Natural killer cell (primary cell): ENCODE results near the gene EGFLAM. TPM values are rescaled to one million over a fixed set of nuclear protein-coding genes. Genes with fewer than 3 reads are reported as not detected.

Experiments used
- ATAC-seq, 3 donors: fragments of 150-1000 bp in 2 of 3; fragments of 200-7000 bp in 1 of 3; cut with Tn5 transposase; 1 replicate in 1 of 3; 2 replicates in 2 of 3; pipeline ENCODE4 v1.10.0; 2021; ENCODE audit warnings: mild to moderate bottlenecking in 2 of 3, moderate library complexity in 2 of 3
- DNase-seq, 2 donors: peaks; one replicate each; pipeline versions ENCODE4 v3.0.0 to v3.0.0-alpha.2; 2013 to 2021; ENCODE audit warnings: mixed read lengths in 1 of 2
- H3K27ac ChIP-seq: one replicate; pipeline ENCODE4 v1.5.1; 2013; ENCODE audit warnings: mild to moderate bottlenecking, low read length
- H3K27me3 ChIP-seq: one replicate; pipeline ENCODE4 v1.6.1; 2013; ENCODE audit warnings: low read length; ENCODE audit not compliant: control insufficient read depth, insufficient read depth
- H3K36me3 ChIP-seq: one replicate; pipeline ENCODE4 v1.6.1; 2013; ENCODE audit warnings: low read length; ENCODE audit not compliant: control insufficient read depth, insufficient read depth
- H3K4me1 ChIP-seq: one replicate; pipeline ENCODE4 v1.6.1; 2013; ENCODE audit warnings: low read length; ENCODE audit not compliant: control insufficient read depth, insufficient read depth
- H3K4me3 ChIP-seq: one replicate; pipeline ENCODE4 v1.5.1; 2013; ENCODE audit warnings: low read length
- H3K9me3 ChIP-seq: one replicate; pipeline ENCODE4 v1.6.1; 2013; ENCODE audit warnings: low read length; ENCODE audit not compliant: control insufficient read depth, insufficient read depth
- H3K27ac Mint-ChIP-seq, 2 donors: one replicate each; pipeline ENCODE4 v1.8.0; 2022; ENCODE audit warnings: mild to moderate bottlenecking in 2 of 2, mixed read lengths in 2 of 2, moderate library complexity in 1 of 2
- H3K27me3 Mint-ChIP-seq, 2 donors: one replicate each; pipeline ENCODE4 v1.8.0; 2022; ENCODE audit warnings: low read depth in 2 of 2, mixed read lengths in 2 of 2
- H3K36me3 Mint-ChIP-seq: one replicate; pipeline ENCODE4 v1.8.0; 2022; ENCODE audit warnings: mixed read lengths
- H3K4me1 Mint-ChIP-seq, 2 donors: one replicate each; pipeline ENCODE4 v1.8.0; 2022; ENCODE audit warnings: mixed read lengths in 2 of 2
- H3K4me3 Mint-ChIP-seq: one replicate; pipeline ENCODE4 v1.8.0; 2022; ENCODE audit warnings: mild to moderate bottlenecking, moderate library complexity, mixed read lengths
- H3K9me3 Mint-ChIP-seq, 2 donors: one replicate each; pipeline ENCODE4 v1.8.0; 2022; ENCODE audit warnings: mixed read lengths in 2 of 2
- CTCF ChIP-seq: fragments of 200-600 bp; IDR thresholded peaks from one replicate; pipeline ENCODE4 v1.8.0; 2022; ENCODE audit warnings: antibody characterized with exemption
- WGBS: methylation state at CpG from one replicate; pipeline ENCODE4 v1.1.7; 2013; ENCODE audit warnings: missing lambda C conversion rate; ENCODE audit not compliant: insufficient coverage; 5-methylcytosine and 5-hydroxymethylcytosine counted together
- intact Hi-C: fragments of 100-400 bp; cut with micrococcal nuclease; formaldehyde crosslinking; loops from one replicate; pipeline ENCODE4 v1.14.2; 2022
- total RNA-seq, 4 donors: library from RNA; stranded (reverse); fragments of 120-200 nt in 1 of 4; gene quantifications; one replicate each; pipeline versions ENCODE4 v1.2.3 to v1.2.4, GENCODE V29; 2013 to 2022

The EGFLAM gene
- total RNA-seq, 3 donors from 2014 or later (not counting 1 experiment from before 2014, with no cell fraction given) = not detected

- peaks cover 3% of the 10 kb centered on the region in 2 donors for H3K9me3 Mint-ChIP-seq
- H3K36me3 Mint-ChIP-seq = no peaks in the 10 kb centered on the region
- ATAC-seq = no peak
- no peak overlapping the region for H3K4me3 Mint-ChIP-seq
- no peak for DNase-seq
- H3K9me3 ChIP-seq = no peaks in the 10 kb centered on the region
- H3K4me1 ChIP-seq = no peaks in the 10 kb centered on the region
- H3K4me3 ChIP-seq = no peak overlapping the region
- no peak overlapping the region for H3K27ac ChIP-seq
- TF ChIP-seq CTCF = no peak
- no peaks in the 10 kb centered on the region for H3K36me3 ChIP-seq
- H3K4me1 Mint-ChIP-seq = no peaks in the 10 kb centered on the region
- 77% methylated on average over 3 of the region's 3 CpGs for WGBS
- intact Hi-C loops = no loop called here
- no peaks in the 10 kb centered on the region for H3K27me3 ChIP-seq
- peaks cover 0 to 6% of the 10 kb centered on the region in 2 donors for H3K27me3 Mint-ChIP-seq
- no peak overlapping the region for H3K27ac Mint-ChIP-seq
Observed at GRCh38 chr5:38292228-38292627, 33.9 kb downstream of the EGFLAM start.

- H3K9me3 Mint-ChIP-seq = peaks cover 2% of the 10 kb centered on the region in 2 donors
- no peak for TF ChIP-seq CTCF
- H3K36me3 Mint-ChIP-seq = no peaks in the 10 kb centered on the region
- Histone ChIP-seq H3K9me3 (no peaks in the 10 kb centered on the region), H3K4me1 (no peaks in the 10 kb centered on the region), H3K27me3 (no peaks in the 10 kb centered on the region), H3K4me3 (no peak overlapping the region), H3K36me3 (no peaks in the 10 kb centered on the region), H3K27ac (no peak overlapping the region)
- no peak overlapping the region for H3K4me3 Mint-ChIP-seq
- H3K27ac Mint-ChIP-seq = no peak overlapping the region
- intact Hi-C loops = no loop called here
- peaks cover 0 to 5% of the 10 kb centered on the region in 2 donors for H3K27me3 Mint-ChIP-seq
- no peak for DNase-seq
- WGBS = 88% methylated on average over 2 of the region's 2 CpGs
- ATAC-seq = no peak
- no peaks in the 10 kb centered on the region for H3K4me1 Mint-ChIP-seq
Observed at GRCh38 chr5:38295751-38296150, 37.4 kb downstream of the EGFLAM start.

- no peak overlapping the region for H3K4me3 Mint-ChIP-seq
- Histone ChIP-seq H3K9me3 (no peaks in the 10 kb centered on the region), H3K4me1 (no peaks in the 10 kb centered on the region), H3K4me3 (no peak overlapping the region), H3K27me3 (no peaks in the 10 kb centered on the region), H3K36me3 (no peaks in the 10 kb centered on the region), H3K27ac (no peak overlapping the region)
- no peaks in the 10 kb centered on the region for H3K4me1 Mint-ChIP-seq
- no peak for TF ChIP-seq CTCF
- no peaks in the 10 kb centered on the region for H3K36me3 Mint-ChIP-seq
- intact Hi-C loops = no loop called here
- ATAC-seq (no peak), DNase-seq (no peak)
- H3K27ac Mint-ChIP-seq = no peak overlapping the region
- H3K9me3 Mint-ChIP-seq = peaks cover 7 to 9% of the 10 kb centered on the region in 2 donors
- WGBS = 49% methylated on average over 7 of the region's 8 CpGs
- H3K27me3 Mint-ChIP-seq = peaks cover 0 to 5% of the 10 kb centered on the region in 2 donors
Observed at GRCh38 chr5:38297830-38298608, 39.7 kb downstream of the EGFLAM start.

GRCh38 chr5:38299585-38299984 is 41.2 kb downstream of the EGFLAM start:
- H3K27me3 Mint-ChIP-seq = peaks cover 0 to 5% of the 10 kb centered on the region in 2 donors
- peaks cover 9 to 10% of the 10 kb centered on the region in 2 donors for H3K9me3 Mint-ChIP-seq
- no peak for TF ChIP-seq CTCF
- no peaks in the 10 kb centered on the region for H3K27me3 ChIP-seq
- no peak overlapping the region for H3K27ac Mint-ChIP-seq
- no peaks in the 10 kb centered on the region for H3K9me3 ChIP-seq
- DNase-seq (no peak), ATAC-seq (no peak)
- H3K4me1 ChIP-seq = no peaks in the 10 kb centered on the region
- H3K4me3 Mint-ChIP-seq = no peak overlapping the region
- intact Hi-C loops = no loop called here
- H3K27ac ChIP-seq = no peak overlapping the region
- WGBS = 76% methylated on average over 1 of the region's 1 CpG
- no peak overlapping the region for H3K4me3 ChIP-seq
- peaks cover 4% of the 10 kb centered on the region for H3K36me3 Mint-ChIP-seq
- H3K4me1 Mint-ChIP-seq = no peaks in the 10 kb centered on the region
- no peaks in the 10 kb centered on the region for H3K36me3 ChIP-seq
